ENCODE data around the gene SIDT2.

Gene SIDT2

DNA sequence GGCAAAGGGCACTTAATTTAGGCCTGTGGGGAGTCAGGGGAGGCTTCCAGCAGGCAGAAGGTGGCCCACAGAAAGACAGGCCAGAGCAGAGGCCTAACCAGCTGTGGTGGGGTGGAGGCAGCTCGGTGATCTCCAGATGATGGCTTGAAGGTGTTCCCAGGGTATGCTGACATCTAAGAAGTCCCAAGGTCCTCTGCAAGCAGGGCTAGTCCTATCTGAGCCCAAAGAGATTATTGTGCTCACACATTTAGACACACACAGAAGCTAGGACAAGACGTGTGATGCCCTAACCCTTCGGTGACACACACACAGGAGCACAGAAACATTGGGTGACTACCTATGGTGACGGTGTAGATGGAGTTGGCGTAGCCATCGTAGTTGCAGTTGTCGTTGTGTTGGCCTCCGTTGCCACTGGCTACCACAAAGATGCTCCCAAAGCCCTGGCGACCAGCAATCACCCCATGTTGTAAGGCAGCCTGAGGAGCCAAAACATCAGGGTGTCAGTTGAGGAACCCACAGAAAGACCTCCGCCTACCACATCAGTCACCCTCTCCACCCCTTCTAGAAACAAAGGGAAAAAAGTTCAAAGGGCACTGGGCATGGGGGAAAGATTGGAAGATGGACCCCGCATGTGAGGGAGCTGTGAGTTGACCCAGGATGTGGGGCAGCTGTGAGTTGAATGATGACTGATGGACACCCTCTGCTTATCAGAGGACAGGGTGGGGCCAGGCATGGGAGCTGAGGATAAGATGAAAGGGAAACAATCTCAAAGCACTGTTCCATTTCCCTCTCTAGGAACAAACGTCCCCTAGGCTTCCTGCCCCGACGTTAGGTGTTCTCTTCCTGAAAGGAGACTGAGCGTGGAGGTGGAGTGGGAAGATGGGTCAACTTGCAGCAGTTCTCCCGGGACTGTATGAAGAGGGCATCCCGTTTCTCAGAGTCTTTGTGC lies 45.5 kb downstream of the SIDT2 start:
- DNase-seq, result no peak

DNA sequence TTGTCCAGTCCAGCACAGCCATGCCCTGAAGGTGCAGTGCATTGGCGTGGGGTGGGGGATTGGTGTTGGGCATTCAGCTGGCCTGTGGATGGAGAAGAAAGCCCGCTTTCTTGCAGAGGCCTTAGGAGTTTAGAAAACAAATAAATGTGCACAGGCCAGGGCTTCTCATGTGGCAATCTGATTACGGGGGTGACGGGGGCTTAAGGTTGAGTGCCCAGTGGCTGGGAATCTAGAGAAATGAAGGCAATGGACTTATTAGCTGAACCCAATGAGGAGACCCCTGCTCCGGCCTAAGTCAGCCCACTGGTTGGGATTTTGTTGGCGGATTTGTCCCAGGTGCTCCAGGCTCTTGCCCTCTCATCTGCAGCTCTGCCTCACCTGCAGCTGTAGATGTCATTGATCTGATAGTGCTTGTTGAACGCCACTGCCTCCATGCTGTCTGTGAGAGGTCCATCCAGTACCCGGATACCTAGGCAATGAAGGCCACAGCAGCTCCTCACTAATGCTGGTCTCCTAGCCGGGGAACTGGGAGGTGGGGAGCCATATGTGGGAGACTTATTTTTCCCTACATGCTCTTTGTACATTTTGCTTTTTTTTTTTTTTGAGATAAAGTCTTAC lies 47.1 kb downstream of the SIDT2 start:
- DNase-seq, result no peak

DNA sequence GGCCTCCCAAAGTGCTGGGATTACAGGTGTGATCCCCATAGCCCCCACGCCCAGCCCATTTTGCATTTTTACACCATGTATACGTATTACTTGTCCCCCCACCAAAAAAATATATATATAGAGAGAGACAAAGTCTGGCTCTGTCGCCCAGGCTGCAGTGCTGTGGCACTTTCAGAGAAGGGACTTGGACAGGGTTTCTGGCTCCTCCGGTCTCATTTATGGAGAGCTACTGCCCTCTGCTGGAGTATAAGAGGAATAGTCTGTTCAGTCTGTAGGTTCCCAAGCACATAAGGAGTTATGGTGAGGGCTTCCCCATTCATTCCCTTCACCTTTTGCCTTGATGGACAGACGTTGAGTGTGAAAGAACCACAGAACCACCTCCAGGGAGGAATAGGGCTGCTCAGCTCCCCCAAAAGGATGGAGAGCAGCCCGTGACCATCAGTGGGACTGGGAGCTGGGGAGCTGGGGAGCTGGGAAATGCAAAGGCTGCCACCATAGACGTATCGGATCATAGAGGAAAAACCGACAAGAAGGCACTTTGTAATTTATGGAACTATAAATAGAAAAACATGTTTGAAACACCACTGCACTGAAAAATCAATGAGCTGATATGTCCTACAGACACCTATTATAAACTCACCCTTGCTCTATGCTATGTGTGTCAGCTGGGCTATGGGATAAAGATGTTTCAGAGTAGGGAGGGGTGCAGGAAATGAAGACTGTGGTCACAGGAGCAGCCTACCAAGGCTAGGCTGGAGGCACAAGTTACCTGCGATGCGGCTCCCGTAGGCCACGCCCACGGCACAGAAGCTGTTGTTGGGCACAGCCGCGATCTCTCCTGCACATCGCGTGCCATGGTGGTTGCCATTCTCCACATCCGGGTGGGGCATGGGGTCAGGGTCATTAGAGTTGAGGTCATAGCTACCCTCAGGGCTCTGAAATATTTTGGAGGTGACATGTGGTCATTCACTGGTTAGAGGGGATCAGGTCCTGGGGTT lies 48.1 kb downstream of the SIDT2 start:
- DNase-seq, result peak; percentile 78

DNA sequence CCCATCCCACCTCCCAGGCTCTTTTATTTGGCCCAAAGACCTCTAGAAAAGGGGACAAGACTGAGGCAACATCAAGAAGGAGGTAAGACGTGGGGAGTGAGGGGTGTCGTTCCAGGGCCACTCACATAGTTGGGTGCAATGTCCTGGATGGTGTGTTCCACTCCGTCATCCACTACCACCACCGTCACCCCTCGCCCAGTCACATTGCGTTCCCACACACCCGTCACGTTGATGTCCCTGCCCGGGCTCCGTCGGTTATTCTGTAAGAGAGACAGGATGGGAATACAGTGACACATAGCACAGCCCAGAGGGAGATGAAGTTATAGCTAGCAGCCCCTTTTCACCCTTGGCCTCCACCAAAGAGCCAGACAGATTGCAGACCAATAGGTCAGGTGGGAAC lies 49.5 kb downstream of the SIDT2 start:
- no peak for DNase-seq

DNA sequence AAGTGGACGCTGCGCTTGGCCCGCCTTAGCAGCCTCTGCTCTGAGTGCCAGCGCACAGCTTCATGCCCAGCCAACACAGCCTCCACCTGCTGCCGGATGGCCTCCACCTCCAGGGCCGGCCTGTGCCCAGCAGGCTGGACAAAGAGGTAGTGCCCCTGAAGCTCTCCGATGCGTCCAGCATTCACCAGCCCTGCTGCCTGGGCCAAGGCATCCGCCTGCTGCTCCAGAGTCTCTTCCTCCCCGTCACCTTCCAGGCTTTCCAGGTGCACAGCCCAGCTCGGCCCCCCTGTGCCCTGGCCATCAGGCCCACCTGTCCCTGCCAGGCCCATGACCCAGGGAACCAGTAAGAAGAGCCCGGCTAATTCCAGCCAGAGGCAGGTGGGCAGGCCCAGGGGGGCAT lies 50.9 kb downstream of the SIDT2 start:
- no peak for DNase-seq

DNA sequence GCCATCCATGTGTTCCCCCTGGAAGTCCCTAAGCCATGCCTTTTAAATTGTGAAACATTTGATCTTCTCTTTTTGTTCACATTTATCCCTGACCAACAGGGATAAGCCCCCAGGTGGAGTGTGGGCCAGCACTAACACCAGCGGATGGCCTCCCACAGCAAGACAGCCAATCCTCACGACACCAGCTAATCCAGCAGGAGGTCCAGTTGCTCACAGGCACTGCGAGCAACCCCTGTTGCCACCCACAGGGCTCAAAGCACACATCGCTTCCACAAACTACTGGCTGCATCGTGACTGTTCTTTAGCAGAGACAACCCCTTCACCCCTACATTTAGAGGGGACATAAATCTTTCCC lies 51.4 kb downstream of the SIDT2 start:
- DNase-seq, result no peak

DNA sequence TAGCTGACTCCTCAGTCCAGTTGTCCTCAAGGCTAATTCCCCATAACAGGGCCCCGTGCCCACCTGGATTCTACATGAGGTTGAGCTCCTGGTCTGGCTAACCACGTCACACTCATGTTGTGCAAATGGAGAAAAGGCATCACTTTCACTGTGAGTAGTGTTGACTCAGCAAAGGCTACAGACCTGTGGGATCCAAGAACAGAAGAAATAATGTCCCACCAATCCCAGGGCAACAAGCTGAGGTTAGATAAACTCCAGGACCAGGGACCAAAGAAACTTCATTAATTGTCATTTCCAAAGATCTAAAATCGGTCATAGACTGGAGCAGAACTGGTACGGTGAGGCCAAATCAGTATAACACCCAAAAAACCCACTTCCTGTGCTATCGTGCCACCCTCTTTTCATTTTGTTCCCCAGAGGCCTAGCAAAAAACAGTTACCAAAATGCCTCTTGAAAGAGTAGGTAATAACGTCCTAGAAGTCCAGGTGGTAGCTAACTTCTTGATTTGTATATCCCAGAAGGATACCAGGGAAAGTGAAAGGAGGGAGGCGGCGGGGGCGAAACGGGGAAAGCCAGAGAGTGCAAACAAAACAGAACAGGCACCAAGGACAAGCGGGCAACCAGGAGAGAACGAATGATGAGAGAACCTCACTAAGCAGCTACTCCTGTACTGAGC lies 51.9 kb downstream of the SIDT2 start:
- no peak for DNase-seq

DNA sequence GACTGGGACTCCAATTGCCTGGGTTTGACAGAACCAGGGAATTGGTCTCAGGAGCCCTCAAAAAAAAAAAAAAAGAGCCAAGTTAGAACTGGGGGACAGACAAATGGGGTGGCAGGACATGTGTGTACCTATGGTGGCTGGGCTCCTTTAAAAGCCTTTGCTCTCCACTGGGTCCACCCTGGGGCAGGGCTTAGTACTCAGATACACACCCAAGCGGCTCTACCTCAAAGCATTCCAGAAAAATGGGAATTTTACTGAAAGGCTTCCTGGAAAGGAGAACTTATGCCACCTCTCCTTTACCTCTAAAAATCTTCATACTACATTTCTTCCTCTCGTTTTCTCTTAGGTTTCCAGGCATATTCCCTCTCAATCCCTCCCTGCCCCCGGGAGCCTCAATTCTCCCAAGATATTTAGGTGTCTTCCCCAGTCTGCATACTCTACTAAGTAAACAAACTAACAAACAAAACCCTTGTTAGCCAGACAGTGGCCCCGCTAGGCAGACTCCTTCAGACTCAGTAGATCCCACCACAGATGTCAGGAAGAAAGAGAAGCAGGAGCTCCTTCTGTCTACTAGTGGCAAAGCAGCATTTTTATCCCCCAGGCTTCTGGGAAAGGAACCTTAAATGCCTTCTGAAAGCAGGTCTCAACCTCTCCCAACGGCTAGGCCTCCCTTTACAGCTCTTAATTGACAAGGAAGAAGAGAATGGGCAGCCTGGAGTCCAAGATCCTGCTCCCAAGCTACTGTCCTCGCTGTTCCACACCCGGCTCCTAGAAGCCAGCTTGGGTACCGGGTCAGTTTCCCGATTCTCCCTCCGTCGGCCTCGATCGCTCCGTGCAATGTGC lies 52.7 kb downstream of the SIDT2 start:
- no peak for DNase-seq

DNA sequence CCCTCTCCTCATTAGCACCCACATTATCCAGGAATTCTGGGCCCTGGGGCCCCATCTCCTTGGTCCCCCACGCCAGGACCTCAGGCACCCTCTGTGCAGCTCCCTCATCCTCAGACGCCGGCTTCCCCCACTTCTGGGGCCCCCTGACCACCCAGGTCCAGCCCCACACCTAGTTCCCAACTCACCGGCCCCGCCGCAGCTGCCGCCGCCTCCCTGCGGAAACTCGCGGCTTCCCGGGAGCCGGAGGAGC lies 53.2 kb downstream of the SIDT2 start, which contains the start of gene PCSK7:
Gene PCSK7 (minus strand): TSS at position 232 of the 250 bp plus-strand sequence. CDS start 2,229 bp downstream, outside the sequence.
- no peak for DNase-seq

DNA sequence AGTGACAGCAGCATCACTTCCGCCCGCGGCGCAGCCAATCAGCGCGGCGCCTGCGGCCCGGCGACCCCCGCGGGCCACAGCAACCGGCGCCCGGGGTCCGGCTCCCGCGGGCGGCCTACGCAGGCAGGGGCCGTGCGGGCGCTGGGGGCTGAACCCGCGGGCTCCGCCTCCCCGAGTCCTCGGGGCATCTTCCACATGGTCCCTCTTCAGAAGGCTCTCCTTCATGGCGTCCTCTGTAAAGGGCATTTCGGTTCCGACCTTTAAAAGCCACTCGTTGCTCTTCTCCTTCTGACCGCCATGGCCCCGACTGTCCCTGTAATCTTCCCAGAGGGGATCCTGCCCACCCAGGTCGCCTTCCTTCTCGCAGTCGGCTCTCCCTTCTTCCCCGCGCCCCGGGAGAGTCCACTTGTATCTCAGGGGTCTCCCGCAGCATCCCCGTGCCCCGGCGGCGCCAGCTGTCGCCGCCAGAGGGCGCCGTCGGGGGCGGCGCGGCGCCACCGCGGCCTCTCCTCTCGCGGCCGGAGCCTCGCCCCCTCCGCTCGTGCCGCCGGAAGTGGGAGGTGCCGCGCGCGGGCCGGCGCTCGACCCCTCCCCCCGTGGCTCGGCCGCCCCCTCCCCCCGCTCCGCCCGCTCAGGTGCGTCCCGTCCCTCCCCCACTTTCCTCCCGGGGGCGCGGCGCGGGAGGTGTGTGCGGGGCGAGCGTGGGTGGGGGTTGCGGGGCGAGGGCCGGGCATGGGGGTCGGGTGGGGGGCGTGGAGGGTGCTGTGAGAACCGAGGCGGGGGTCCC lies 53.7 kb downstream of the SIDT2 start, which contains the start of gene RNF214:
Gene RNF214 (plus strand): TSS at position 580 of the 787 bp plus-strand sequence. CDS start 1,602 bp downstream, outside the sequence.
- DNase-seq, result peak; percentile 75

DNA sequence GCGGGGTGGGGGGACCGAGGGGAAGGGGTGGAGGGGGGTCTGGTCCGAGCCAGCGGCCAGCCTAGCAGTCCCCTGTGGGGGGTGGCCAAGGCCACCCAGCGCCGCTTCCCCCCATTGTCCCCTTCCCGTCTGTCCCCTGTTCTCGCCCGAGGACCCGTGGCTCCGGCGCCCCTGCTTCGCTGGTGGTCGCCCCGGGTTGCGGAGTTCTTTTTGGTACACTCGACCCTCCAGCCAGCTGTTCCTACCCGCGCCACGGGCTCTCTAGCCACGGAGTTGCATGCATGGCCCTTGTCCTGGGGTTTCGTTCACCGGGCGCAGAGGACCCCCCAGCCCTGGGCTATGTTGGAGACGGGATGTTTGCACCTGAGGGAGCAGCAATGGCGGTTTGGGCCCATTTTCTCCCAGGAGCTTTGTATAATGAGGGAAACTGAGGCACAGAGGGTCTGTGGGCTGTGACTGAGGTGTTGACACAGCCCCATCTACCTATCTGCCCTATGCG lies 54.4 kb downstream of the SIDT2 start:
- no peak for DNase-seq

DNA sequence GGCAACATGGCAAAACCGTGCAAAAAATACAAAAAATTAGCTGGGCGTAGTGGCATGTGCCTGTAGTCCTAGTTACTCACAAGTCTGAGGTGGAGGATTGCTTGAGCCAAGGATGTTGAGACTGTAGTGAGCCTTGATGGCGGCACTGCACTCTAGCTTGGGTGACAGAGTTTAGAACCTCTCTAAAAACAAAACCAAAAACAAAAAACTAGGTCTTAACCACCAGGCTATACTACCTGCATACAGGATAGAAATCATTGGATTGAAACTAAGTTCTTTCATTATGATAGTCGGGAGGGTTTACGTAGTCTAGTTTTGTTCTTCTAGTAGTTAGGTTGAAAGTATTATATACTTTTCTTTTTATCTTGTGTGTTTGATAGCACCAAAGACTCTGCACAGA lies 59.7 kb downstream of the SIDT2 start:
- DNase-seq, result no peak

DNA sequence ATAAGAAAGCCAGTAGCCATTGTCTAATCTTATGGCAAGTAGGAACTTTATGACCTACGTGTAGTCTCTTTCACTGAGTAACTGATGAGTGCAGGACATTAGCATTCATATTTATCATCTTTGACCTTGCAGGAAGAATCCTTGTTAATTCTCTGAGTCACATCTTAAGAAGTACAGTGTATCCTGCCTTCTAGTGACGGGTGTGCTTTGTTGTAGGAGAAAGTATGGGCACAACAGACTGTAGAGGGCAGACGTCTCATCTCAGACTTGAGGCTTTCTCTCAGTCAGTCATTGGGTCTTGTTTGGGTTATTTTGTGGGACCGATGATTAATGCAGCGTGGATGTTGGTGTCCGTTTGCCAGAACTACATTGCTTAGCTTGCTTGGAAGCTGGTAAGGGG lies 60.8 kb downstream of the SIDT2 start:
- peak; percentile 97 for DNase-seq

All from EL (cell line).